Coronary artery (tissue), 2 donors: Measurements from ENCODE around the gene C8A.

Experiments used
- DNase-seq: peaks from one replicate; pipeline ENCODE4 v3.0.0-alpha.2; 2017; ENCODE audit warnings: low spot score
- H3K27ac ChIP-seq, 2 donors: fragments of 200-600 bp; sonication (generic); one replicate each; pipeline ENCODE4 v1.5.1; 2016 to 2019
- H3K4me3 ChIP-seq: fragments of 200-600 bp; sonication (generic); 2 replicates; pipeline ENCODE4 v1.5.1; 2016; ENCODE audit warnings: mild to moderate bottlenecking, moderate library complexity
- TF ChIP-seq, protein P1 (sequence below): fragments of 200-600 bp; sonication (generic); IDR thresholded peaks from one replicate; pipeline ENCODE4 v1.5.1; 2019; ENCODE audit warnings: antibody characterized with exemption

C8A gene

DNA sequence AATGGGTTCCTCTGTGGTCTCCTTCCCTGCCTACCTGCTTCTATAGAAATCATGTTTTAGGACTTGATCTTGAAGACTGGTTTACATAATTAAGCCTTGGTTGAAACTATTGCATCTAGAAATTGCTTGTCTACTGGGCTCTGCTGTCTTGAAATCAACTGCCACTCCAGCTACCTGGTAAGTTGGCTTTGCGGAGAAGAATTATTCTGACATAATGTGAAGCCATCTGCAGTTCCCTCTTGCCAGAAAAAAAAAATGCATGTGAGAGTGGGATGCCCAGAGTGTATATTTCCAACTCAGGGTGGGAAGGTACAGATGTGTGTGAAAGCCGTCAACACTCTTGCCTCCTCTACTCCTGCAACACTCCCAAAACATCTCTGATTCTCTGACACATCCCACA, 84.0 kb downstream of the C8A start:
- no peak overlapping the region for H3K27ac ChIP-seq
- DNase-seq: no peak
- H3K4me3 ChIP-seq: no peak overlapping the region
- TF ChIP-seq, protein P1, sequence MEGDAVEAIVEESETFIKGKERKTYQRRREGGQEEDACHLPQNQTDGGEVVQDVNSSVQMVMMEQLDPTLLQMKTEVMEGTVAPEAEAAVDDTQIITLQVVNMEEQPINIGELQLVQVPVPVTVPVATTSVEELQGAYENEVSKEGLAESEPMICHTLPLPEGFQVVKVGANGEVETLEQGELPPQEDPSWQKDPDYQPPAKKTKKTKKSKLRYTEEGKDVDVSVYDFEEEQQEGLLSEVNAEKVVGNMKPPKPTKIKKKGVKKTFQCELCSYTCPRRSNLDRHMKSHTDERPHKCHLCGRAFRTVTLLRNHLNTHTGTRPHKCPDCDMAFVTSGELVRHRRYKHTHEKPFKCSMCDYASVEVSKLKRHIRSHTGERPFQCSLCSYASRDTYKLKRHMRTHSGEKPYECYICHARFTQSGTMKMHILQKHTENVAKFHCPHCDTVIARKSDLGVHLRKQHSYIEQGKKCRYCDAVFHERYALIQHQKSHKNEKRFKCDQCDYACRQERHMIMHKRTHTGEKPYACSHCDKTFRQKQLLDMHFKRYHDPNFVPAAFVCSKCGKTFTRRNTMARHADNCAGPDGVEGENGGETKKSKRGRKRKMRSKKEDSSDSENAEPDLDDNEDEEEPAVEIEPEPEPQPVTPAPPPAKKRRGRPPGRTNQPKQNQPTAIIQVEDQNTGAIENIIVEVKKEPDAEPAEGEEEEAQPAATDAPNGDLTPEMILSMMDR: no peak

DNA sequence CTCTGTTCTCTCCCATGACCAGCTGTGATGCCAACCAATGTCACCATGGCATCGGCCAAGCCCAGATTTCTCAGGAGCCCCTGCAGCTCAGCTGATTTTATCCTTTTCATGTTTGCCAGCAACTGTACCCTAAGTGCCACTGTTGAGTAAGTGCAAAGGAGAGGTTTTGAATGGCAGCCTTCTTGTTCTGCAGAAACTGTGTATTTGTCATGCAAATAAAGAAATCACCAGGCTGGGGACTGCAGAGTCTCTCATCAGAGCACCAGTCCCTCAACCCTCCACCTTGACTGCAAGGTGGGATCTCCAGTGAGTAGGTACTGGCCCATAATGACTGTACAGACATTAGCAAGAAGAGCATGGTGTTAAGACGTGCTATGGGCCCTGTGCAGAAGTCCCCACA, 84.6 kb downstream of the C8A start:
- TF ChIP-seq, protein P1: no peak
- no peak for DNase-seq
- H3K4me3 ChIP-seq: no peak overlapping the region

DNA sequence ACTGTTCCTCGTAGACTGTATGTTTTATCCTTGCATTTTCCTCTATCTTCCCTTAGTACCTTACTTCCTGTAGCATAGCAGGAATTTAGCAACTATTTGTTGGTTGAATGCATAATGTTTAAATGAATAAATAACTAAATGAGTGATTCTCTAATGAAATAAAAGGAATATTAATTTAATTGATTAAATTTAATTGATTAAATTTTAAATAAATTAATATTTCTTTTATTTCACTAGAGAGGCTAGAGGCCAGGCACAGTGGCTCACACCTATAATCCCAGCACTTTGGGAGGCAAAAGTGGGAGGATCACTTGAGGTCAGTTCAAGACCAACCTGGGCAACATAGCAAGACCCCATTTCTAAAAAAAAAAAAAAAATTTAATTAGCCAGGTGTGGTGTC, 85.4 kb downstream of the C8A start:
- Histone ChIP-seq H3K27ac (no peak overlapping the region), H3K4me3 (no peak overlapping the region)
- no peak for DNase-seq
- TF ChIP-seq, protein P1: no peak

More for the DNA sequence above, 84.6 kb downstream of the C8A start:
- no peak overlapping the region for H3K27ac ChIP-seq

DNA sequence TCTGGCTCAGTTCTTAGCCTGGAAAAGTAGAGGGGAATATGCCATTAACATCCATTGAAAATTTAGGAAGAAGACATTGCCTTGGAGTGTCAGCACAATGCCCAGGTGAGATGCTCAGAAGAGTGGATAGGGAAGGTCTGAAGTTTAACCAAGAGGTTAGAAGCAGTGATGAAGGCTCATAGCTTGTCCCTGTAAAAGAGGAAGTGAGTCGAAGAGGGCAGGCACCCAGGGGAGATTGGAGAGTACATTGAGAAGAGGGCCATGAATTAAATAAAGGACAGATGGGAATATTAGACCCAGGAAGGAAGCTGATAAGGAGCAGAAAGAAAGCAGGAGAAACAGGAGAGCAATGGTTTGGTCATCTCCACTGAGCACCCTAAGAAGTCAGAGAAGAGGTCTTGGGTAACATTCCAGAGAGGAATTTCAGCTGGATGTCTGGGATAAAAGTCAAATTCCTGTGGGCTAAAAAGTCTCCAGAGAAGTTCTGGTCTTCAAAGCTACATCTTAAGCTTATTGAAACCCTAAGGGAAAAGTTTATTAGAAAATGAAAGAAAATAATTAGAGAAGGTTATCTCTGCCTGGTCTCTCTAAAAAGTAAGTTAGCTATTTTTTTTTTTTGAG, 93.9 kb downstream of the C8A start:
- Histone ChIP-seq H3K4me3 (no peak overlapping the region), H3K27ac (no peak overlapping the region)
- TF ChIP-seq, protein P1: no peak
- no peak for DNase-seq

DNA sequence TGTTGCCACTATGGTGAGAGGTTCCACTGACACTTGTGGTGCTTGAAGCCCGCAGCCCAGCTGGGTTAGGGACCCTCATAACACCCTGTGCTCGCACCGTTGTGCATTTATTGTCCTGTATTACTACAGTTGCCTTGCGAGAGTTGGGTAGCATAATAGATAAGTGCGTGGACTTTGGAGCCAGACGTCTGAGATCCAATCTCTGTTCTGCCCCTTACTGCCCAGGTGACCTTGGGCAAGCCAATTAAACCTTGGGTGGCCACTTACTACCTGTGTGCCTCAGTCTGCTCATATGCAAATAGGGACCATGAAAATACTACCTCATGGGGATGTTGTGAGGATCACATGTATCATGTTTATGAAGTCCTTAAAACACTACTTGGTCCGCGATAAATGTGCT, 97.9 kb downstream of the C8A start:
- TF ChIP-seq, protein P1: no peak
- DNase-seq: no peak
- no peak overlapping the region for H3K27ac ChIP-seq
- H3K4me3 ChIP-seq: no peak overlapping the region

DNA sequence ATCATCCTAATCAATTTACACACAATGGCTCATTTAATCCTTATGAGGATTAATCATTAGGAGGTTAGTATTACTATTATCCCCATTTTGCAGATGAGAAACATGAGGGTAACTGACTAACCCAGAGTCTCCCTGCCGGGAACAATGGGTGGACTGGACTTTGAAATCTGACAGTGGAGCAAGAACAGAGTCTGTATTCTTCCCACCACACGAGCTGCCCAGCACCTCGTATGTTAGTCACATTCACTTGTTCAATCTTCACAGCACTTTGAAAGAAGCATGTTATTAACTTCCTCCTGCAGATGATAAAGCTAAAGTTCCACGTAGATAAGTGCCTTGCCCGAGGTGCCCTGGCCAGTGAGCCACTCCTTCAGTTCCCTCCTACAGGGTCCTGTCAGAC, 98.8 kb downstream of the C8A start:
- TF ChIP-seq, protein P1: no peak
- Histone ChIP-seq H3K27ac (no peak overlapping the region), H3K4me3 (no peak overlapping the region)
- DNase-seq: no peak

DNA sequence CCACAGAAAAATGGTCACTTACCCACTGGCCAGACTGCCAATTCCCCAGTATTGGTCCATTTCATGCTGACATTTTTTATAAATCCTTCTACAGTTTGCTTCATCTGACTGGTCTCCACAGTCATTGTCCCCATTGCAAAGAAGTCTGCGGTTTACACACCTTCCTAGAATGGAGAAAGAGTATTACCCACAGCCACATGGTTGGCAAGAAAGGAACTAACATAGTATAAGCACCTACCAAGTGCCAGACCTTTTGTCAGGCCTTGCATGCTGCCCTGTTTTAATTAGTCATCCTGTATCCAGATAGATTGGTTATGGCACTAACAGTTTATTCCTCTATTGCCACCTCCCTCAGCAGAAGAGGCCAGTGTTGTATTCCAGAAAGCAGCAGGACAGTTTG, 100.1 kb downstream of the C8A start:
- no peak for DNase-seq
- TF ChIP-seq, protein P1: no peak
- no peak overlapping the region for H3K4me3 ChIP-seq
- no peak overlapping the region for H3K27ac ChIP-seq
